Prostate gland (tissue), 2 donors: ENCODE results near the gene MSH6.

Experiments used
- CTCF ChIP-seq, 4 experiments: fragments of 200-600 bp in 2 of 4; fragments of 450-650 bp in 2 of 4; sonication (generic) in 2 of 4; IDR thresholded peaks; 1 replicate in 3 of 4; 2 replicates in 1 of 4; pipeline ENCODE4 v1.5.1; 2016 to 2019; ENCODE audit warnings: antibody characterized with exemption in 4 of 4, mild to moderate bottlenecking in 2 of 4, moderate library complexity in 2 of 4
- POLR2A ChIP-seq: fragments of 450-650 bp; IDR thresholded peaks from one replicate; pipeline ENCODE4 v1.6.1; 2016; ENCODE audit warnings: antibody characterized with exemption, mild to moderate bottlenecking

GRCh38 chr2:47741637-47742036 lies 41.3 kb upstream of the MSH6 start:
- no peak for TF ChIP-seq POLR2A
- TF ChIP-seq CTCF (IDR thresholded peaks at IDR 0.05): no peak
